Astrocyte (in vitro differentiated cells and primary cell): ENCODE measurements around the gene F2R.

Experiments
- EZH2 ChIP-seq: IDR thresholded peaks from 2 replicates; pipeline ENCODE4 v1.6.1; 2012; ENCODE audit warnings: mild to moderate bottlenecking, low read length, inconsistent platforms; ENCODE audit not compliant: insufficient read depth
- TF ChIP-seq, protein P1 (sequence below): IDR thresholded peaks from 2 replicates; pipeline ENCODE4 v1.5.1; 2011; ENCODE audit warnings: low read depth, mild to moderate bottlenecking, inconsistent platforms, low read length, moderate library complexity; ENCODE audit not compliant: insufficient read depth

DNA sequence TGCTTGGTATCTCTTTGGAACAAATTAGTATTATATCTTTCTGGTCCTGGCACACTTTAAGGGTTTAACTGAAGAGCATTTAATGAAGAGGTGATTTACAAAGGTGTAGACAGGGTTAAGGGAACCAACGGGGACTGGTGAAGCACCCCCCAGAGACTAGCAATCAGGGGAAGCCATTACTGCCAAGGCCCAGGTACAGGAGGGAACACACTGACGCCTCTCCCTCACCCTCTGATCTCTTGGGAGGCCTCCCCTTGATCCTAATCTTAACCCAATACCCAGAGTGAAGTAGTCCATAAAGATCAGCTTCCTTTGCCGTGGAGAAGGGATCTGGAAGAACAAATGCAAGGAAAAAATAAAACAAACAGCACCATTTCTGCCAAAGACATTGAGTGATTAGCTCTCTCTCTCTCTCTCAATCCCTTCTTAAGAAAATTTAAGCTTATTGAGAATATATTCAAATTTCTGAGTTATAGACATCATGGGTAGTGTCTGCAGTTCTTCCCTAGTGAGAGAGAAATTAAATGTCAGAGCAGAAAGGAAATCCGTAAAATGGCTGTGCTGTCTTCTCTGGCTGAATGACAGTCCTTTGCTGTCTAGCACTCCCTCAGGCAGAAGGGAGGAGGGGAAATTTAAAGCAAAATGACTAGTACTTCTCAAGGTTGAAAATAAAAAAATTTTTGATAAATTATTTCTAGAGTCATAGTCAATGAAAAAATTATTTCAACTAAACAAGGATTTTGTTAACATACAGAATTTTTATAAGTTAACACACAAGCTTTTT is 20.0 kb downstream of the F2R start:
- TF ChIP-seq, protein P1, sequence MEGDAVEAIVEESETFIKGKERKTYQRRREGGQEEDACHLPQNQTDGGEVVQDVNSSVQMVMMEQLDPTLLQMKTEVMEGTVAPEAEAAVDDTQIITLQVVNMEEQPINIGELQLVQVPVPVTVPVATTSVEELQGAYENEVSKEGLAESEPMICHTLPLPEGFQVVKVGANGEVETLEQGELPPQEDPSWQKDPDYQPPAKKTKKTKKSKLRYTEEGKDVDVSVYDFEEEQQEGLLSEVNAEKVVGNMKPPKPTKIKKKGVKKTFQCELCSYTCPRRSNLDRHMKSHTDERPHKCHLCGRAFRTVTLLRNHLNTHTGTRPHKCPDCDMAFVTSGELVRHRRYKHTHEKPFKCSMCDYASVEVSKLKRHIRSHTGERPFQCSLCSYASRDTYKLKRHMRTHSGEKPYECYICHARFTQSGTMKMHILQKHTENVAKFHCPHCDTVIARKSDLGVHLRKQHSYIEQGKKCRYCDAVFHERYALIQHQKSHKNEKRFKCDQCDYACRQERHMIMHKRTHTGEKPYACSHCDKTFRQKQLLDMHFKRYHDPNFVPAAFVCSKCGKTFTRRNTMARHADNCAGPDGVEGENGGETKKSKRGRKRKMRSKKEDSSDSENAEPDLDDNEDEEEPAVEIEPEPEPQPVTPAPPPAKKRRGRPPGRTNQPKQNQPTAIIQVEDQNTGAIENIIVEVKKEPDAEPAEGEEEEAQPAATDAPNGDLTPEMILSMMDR, result no peak
- TF ChIP-seq EZH2, result no peak
